PC-3 (cell line): Measurements from ENCODE around the gene ANTXR2.

Experiments
- EZH2 ChIP-seq: fragments of 300-600 bp; sonication (generic); IDR thresholded peaks from one replicate; pipeline ENCODE4 v1.6.1; 2017; ENCODE audit warnings: antibody characterized with exemption, mild to moderate bottlenecking, low read length; ENCODE audit not compliant: unreplicated experiment
- EZH2phosphoT487 ChIP-seq: fragments of 300-600 bp; sonication (generic); IDR thresholded peaks from 2 replicates; pipeline ENCODE4 v1.6.1; 2018; ENCODE audit warnings: mild to moderate bottlenecking, antibody characterized with exemption, low read length, borderline replicate concordance
- TF ChIP-seq, protein P1 (sequence below): fragments of 300-600 bp; sonication (generic); conservative IDR thresholded peaks from 2 replicates; pipeline ENCODE4 v1.5.1; 2017; ENCODE audit warnings: antibody characterized with exemption, low read depth, mild to moderate bottlenecking, low read length

DNA sequence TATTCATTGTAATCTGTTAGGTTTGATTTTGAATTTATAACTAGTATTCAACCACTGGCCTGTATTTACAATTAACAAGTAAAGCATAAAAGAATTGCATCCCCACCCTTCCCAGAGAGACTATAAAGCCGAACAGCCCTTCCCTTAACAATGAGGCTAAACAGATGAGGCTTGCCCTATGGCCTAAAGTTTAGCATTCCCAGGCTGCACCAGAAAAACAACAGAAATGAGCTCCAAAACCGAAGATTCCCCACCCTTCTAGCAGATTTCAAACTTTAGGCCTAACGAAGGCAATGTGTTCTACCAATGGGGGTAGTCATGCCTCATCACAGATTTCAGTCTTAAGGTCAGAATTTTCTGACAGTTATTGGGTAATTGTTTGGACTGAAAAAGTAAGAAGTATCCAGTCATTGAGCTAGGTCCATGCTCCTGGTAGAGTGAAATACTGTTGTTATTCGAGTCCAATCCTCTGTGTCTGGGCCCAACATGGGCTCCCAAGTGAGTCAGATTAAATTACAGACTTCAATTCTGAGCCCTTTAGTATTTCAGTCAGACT lies 197.6 kb downstream of the ANTXR2 start:
- TF ChIP-seq, protein P1, sequence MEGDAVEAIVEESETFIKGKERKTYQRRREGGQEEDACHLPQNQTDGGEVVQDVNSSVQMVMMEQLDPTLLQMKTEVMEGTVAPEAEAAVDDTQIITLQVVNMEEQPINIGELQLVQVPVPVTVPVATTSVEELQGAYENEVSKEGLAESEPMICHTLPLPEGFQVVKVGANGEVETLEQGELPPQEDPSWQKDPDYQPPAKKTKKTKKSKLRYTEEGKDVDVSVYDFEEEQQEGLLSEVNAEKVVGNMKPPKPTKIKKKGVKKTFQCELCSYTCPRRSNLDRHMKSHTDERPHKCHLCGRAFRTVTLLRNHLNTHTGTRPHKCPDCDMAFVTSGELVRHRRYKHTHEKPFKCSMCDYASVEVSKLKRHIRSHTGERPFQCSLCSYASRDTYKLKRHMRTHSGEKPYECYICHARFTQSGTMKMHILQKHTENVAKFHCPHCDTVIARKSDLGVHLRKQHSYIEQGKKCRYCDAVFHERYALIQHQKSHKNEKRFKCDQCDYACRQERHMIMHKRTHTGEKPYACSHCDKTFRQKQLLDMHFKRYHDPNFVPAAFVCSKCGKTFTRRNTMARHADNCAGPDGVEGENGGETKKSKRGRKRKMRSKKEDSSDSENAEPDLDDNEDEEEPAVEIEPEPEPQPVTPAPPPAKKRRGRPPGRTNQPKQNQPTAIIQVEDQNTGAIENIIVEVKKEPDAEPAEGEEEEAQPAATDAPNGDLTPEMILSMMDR: no peak
- TF ChIP-seq EZH2: no peak
- no peak for TF ChIP-seq EZH2phosphoT487
